Esophagus squamous epithelium (tissue), 5 donors: ENCODE data around the gene CLTCL1. TPM values are rescaled to one million over a fixed set of nuclear protein-coding genes. Genes with fewer than 3 reads are reported as not detected.

Source experiments
- DNase-seq: peaks from one replicate; lab custom pipeline; 2025; lab: John Stamatoyannopoulos, UW
- H3K27ac ChIP-seq, 4 donors: fragments of 200-600 bp; sonication (generic); one replicate each; pipeline ENCODE4 v1.5.1; 2016 to 2019; ENCODE audit warnings: mild to moderate bottlenecking in 1 of 4
- H3K27me3 ChIP-seq, 4 donors: fragments of 200-600 bp; sonication (generic); 1 replicate in 3 of 4; 2 replicates in 1 of 4; pipeline versions ENCODE4 v1.5.1 to v1.6.0; 2017 to 2021; ENCODE audit warnings: antibody characterized with exemption in 1 of 4
- H3K36me3 ChIP-seq, 3 donors: fragments of 200-600 bp; sonication (generic); one replicate each; pipeline ENCODE4 v1.5.1; 2016 to 2019
- H3K4me1 ChIP-seq, 3 donors: fragments of 200-600 bp; sonication (generic); one replicate each; pipeline ENCODE4 v1.5.1; 2017 to 2019
- H3K4me3 ChIP-seq, 4 donors: fragments of 200-600 bp; sonication (generic); 1 replicate in 3 of 4; 2 replicates in 1 of 4; pipeline ENCODE4 v1.5.1; 2016 to 2019; ENCODE audit warnings: mild to moderate bottlenecking in 2 of 4, moderate library complexity in 1 of 4
- H3K9me3 ChIP-seq, 3 donors: fragments of 200-600 bp; sonication (generic); one replicate each; pipeline ENCODE4 v1.5.1; 2016 to 2019
- POLR2A ChIP-seq, 4 donors: fragments of 450-650 bp; IDR thresholded peaks; one replicate each; pipeline ENCODE4 v1.6.1; 2017; ENCODE audit warnings: antibody characterized with exemption in 4 of 4, mild to moderate bottlenecking in 4 of 4, moderate library complexity in 3 of 4
- WGBS, 2 donors: methylation state at CpG; one replicate each; pipeline ENCODE4 v1.1.5; 2018; 5-methylcytosine and 5-hydroxymethylcytosine counted together
- intact Hi-C: fragments of 100-400 bp; cut with DNase I; formaldehyde crosslinking; loops from one replicate; pipeline ENCODE4 v1.15.0; 2022
- total RNA-seq, 4 donors: library from RNA; depleted of rRNA; stranded (reverse); fragments of >200 nt; gene quantifications; one replicate each; pipeline ENCODE4 v1.1.0, GENCODE V29; 2016
- TF ChIP-seq, protein P1 (sequence below), 6 experiments: fragments of 450-650 bp in 4 of 6; fragments of 200-600 bp in 2 of 6; sonication (generic) in 2 of 6; IDR thresholded peaks; one replicate each; pipeline ENCODE4 v1.5.1; 2016 to 2019; ENCODE audit warnings: antibody characterized with exemption in 6 of 6, mild to moderate bottlenecking in 4 of 6, moderate library complexity in 4 of 6
- donor health status: DM: yes; HTN: yes; CAD: no.

CLTCL1 gene
- total RNA-seq, 4 donors from 2014 or later, result 3.0 to 7.7 (median 5.1) TPM

DNA sequence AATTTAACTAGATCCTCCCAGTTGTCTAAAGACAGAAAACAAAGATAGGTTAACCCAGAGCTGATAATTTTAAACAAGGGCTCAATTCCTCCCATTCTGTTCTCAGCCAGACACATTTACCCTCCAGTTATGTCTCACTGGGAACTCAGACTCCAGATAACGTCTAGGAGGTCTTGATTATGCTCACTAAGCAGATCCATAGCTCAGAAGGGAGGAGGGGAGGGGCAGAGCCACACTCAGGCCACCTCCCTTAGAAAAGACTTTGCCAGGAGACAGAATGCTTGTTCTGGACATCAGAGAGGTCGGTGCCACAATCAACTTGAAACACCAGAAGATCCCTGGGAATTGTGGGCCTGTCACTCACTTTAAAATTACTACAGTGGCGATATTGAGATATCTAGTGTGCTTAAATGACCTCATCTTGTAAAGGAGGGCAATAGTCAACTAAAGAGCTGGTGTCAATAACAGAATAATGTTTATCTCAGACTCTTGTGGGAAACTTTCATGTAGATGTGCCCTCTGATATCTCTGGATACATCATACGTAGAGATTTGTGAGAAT lies 83.2 kb downstream of the CLTCL1 start:
- H3K27me3 ChIP-seq, result no peaks in the 10 kb centered on the region
- no peak overlapping the region for H3K27ac ChIP-seq
- H3K4me1 ChIP-seq, result no peaks in the 10 kb centered on the region
- no peaks in the 10 kb centered on the region for H3K9me3 ChIP-seq
- 78 to 83% methylated on average over 4 of the region's 4 CpGs for WGBS, 2 donors
- no peak for DNase-seq
- TF ChIP-seq, protein P1, sequence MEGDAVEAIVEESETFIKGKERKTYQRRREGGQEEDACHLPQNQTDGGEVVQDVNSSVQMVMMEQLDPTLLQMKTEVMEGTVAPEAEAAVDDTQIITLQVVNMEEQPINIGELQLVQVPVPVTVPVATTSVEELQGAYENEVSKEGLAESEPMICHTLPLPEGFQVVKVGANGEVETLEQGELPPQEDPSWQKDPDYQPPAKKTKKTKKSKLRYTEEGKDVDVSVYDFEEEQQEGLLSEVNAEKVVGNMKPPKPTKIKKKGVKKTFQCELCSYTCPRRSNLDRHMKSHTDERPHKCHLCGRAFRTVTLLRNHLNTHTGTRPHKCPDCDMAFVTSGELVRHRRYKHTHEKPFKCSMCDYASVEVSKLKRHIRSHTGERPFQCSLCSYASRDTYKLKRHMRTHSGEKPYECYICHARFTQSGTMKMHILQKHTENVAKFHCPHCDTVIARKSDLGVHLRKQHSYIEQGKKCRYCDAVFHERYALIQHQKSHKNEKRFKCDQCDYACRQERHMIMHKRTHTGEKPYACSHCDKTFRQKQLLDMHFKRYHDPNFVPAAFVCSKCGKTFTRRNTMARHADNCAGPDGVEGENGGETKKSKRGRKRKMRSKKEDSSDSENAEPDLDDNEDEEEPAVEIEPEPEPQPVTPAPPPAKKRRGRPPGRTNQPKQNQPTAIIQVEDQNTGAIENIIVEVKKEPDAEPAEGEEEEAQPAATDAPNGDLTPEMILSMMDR (IDR thresholded peaks at IDR 0.05), result no peak
- no peak for TF ChIP-seq POLR2A (IDR thresholded peaks at IDR 0.05)
- no peak overlapping the region for H3K4me3 ChIP-seq
- H3K36me3 ChIP-seq, result peaks cover 0 to 34% (median 0%) of the 10 kb centered on the region in 3 donors
- intact Hi-C loops, result no loop called here

DNA sequence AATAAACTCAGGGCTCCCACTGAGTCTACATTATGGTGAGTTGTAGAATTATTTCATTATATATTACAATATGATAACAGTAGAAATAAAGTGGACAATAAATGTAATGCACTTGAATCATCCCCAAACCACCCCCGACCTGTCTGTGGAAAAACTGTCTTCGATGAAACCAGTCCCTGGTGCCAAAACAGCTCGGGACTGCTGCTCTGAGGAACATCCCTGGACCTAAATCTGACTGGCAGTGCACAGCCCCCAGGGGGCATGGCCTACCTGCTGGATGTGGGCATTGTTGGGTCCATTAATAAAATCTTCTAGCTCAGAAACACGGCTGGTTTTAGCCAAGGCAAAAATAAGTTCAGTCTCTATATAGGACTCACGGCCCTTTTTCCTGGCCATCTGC lies 83.6 kb downstream of the CLTCL1 start:
- intact Hi-C loops, result no loop called here
- TF ChIP-seq POLR2A (IDR thresholded peaks at IDR 0.05), result no peak
- TF ChIP-seq, protein P1 (IDR thresholded peaks at IDR 0.05), result no peak
- Histone ChIP-seq H3K36me3 (peaks cover 0 to 34% (median 0%) of the 10 kb centered on the region in 3 donors), H3K27ac (no peak overlapping the region), H3K4me3 (no peak overlapping the region), H3K27me3 (no peaks in the 10 kb centered on the region), H3K9me3 (no peaks in the 10 kb centered on the region), H3K4me1 (no peaks in the 10 kb centered on the region)
- DNase-seq, result no peak
- WGBS, 2 donors, result 82% methylated on average over 4 to 5 of the region's 5 CpGs

DNA sequence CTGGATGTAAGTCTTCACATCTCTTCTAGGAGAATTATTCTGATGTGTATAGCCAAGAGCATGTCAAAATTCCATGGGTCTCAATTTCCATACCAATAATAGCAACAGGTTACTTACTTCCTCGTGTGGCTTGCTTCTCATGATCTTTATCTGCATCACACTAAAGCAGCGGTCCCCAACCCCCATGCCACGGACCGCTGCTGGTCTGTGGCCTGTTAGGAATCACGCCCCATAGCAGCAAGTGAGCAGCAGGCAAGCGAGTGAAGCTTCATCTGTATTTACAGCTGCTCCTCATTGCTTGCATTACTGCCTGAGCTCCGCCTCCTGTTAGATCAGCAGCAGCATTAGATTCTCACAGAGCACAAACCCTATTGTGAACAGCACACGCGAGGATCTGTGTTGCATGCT lies 84.1 kb downstream of the CLTCL1 start:
- Histone ChIP-seq H3K4me3 (no peak overlapping the region), H3K4me1 (no peaks in the 10 kb centered on the region), H3K27ac (no peak overlapping the region), H3K27me3 (no peaks in the 10 kb centered on the region), H3K9me3 (no peaks in the 10 kb centered on the region), H3K36me3 (peaks cover 0 to 34% (median 0%) of the 10 kb centered on the region in 3 donors)
- TF ChIP-seq POLR2A (IDR thresholded peaks at IDR 0.05), result no peak
- TF ChIP-seq, protein P1 (IDR thresholded peaks at IDR 0.05), result no peak
- no peak for DNase-seq
- intact Hi-C loops, result no loop called here
- 77 to 94% methylated on average over 5 to 9 of the region's 9 CpGs for WGBS, 2 donors

DNA sequence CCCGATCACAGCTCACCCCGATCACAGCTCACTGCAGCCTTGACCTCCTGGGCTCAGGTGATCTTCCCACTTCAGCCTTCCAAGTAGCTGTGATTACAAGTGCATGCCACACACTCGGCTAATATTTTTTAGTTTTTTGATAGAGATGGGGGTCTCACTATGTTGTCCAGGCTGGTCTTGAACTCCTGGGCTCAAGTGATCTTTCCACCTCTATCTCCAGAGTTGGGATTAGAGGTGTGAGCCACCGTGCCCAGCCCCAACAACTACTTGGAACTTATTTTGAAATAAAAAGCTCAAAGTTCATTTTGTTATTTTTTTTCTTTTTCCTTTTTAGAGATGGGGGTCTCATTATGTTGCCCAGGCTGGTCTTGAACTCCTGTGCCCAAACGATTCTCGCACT lies 85.2 kb downstream of the CLTCL1 start:
- 86 to 91% methylated on average over 6 of the region's 6 CpGs for WGBS, 2 donors
- H3K36me3 ChIP-seq, result peaks cover 0 to 34% (median 0%) of the 10 kb centered on the region in 3 donors

DNA sequence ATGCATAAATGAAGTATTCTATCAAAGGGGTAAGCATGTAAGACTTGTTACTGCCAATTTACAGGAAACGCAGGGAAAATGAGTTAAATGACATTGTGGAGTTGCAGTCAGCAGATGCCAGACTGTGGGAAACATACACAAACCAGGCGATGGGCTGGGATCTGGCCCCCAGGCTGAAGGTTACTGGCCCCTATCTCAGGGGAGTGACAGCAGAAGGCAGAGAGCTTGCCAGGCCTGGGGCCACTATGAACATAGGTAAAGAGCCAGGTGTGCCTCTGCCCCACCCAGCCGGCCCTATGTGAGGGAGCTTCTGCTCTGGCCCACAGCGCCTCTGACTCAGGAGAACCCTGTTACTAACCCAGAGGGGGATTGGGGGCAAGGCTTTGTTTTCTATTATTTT lies 86.9 kb downstream of the CLTCL1 start:
- no peak overlapping the region for H3K4me3 ChIP-seq
- no peaks in the 10 kb centered on the region for H3K4me1 ChIP-seq
- intact Hi-C loops, result no loop called here
- WGBS, 2 donors, result 90 to 94% methylated on average over 4 of the region's 4 CpGs
- H3K9me3 ChIP-seq, result no peaks in the 10 kb centered on the region
- TF ChIP-seq POLR2A (IDR thresholded peaks at IDR 0.05), result no peak
- TF ChIP-seq, protein P1 (IDR thresholded peaks at IDR 0.05), result no peak
- peaks cover 0 to 25% (median 0%) of the 10 kb centered on the region in 3 donors for H3K36me3 ChIP-seq
- H3K27me3 ChIP-seq, result no peaks in the 10 kb centered on the region
- no peak for DNase-seq
- no peak overlapping the region for H3K27ac ChIP-seq

More for the DNA sequence above, 85.2 kb downstream of the CLTCL1 start:
- Histone ChIP-seq H3K9me3 (no peaks in the 10 kb centered on the region), H3K4me1 (no peaks in the 10 kb centered on the region), H3K27ac (no peak overlapping the region), H3K27me3 (no peaks in the 10 kb centered on the region), H3K4me3 (no peak overlapping the region)
- no peak for TF ChIP-seq POLR2A (IDR thresholded peaks at IDR 0.05)
- DNase-seq, result no peak
- intact Hi-C loops, result no loop called here
